MM.1S (cell line): ENCODE results near the gene CA5B.

ENCODE experiments used
- DNase-seq: peaks from one replicate; pipeline ENCODE4 v3.0.0-alpha.2; 2015
- H2AFZ ChIP-seq: fragments of 300-600 bp; sonication (generic); 2 replicates; pipeline ENCODE4 v1.6.0; 2016; ENCODE audit warnings: antibody characterized with exemption, low read length
- H3F3A ChIP-seq: fragments of 300-600 bp; sonication (generic); 2 replicates; pipeline ENCODE4 v1.6.1; 2016; ENCODE audit warnings: mild to moderate bottlenecking, antibody characterized with exemption, low read length, moderate library complexity, mixed read lengths; ENCODE audit not compliant: insufficient read depth
- H3K27ac ChIP-seq: fragments of 300-600 bp; sonication (generic); 2 replicates; pipeline ENCODE4 v1.5.1; 2016; ENCODE audit warnings: mild to moderate bottlenecking, low read length
- H3K27me3 ChIP-seq: fragments of 300-600 bp; sonication (generic); replicated peaks from 2 replicates; pipeline ENCODE4 v1.6.0; 2016; ENCODE audit warnings: low read length; ENCODE audit not compliant: insufficient read depth
- H3K36me3 ChIP-seq: fragments of 300-600 bp; sonication (generic); replicated peaks from 2 replicates; pipeline ENCODE4 v1.6.1; 2016; ENCODE audit warnings: mild to moderate bottlenecking, low read length, mixed read lengths; ENCODE audit not compliant: insufficient read depth
- H3K4me1 ChIP-seq: fragments of 300-600 bp; sonication (generic); 2 replicates; pipeline ENCODE4 v1.6.1; 2016; ENCODE audit warnings: low read length, mixed read lengths
- H3K4me2 ChIP-seq: fragments of 300-600 bp; sonication (generic); 2 replicates; pipeline ENCODE4 v1.6.0; 2016; ENCODE audit warnings: low read depth, low read length
- H3K4me3 ChIP-seq: fragments of 300-600 bp; sonication (generic); 2 replicates; pipeline ENCODE4 v1.5.1; 2016; ENCODE audit warnings: low read length, mixed read lengths
- H3K79me2 ChIP-seq: fragments of 300-600 bp; sonication (generic); 2 replicates; pipeline ENCODE4 v1.6.1; 2016; ENCODE audit warnings: mixed run types, low read length, mixed read lengths
- H3K9ac ChIP-seq: fragments of 300-600 bp; sonication (generic); 2 replicates; pipeline ENCODE4 v1.6.1; 2016; ENCODE audit warnings: low read length, mixed read lengths
- H3K9me2 ChIP-seq: fragments of 300-600 bp; sonication (generic); replicated peaks from 2 replicates; pipeline ENCODE4 v1.6.1; 2016; ENCODE audit warnings: mild to moderate bottlenecking, low read length, mixed read lengths; ENCODE audit not compliant: insufficient read depth
- H3K9me3 ChIP-seq: fragments of 300-600 bp; sonication (generic); replicated peaks from 2 replicates; pipeline ENCODE4 v1.6.1; 2016; ENCODE audit warnings: mild to moderate bottlenecking, low read length, mixed read lengths; ENCODE audit not compliant: insufficient read depth
- H4K20me1 ChIP-seq: fragments of 300-600 bp; sonication (generic); 2 replicates; pipeline ENCODE4 v1.6.1; 2016; ENCODE audit warnings: mild to moderate bottlenecking, low read length, moderate library complexity, mixed read lengths; ENCODE audit not compliant: insufficient read depth
- EZH2 ChIP-seq: fragments of 300-600 bp; sonication (generic); optimal IDR thresholded peaks from 2 replicates; pipeline ENCODE3; 2017; ENCODE audit warnings: low read depth, mild to moderate bottlenecking, antibody characterized with exemption, low read length, mixed read lengths
- EZH2phosphoT487 ChIP-seq: fragments of 300-600 bp; sonication (generic); IDR thresholded peaks from 2 replicates; pipeline ENCODE4 v1.6.1; 2018; ENCODE audit warnings: antibody characterized with exemption, low read length
- TF ChIP-seq, protein P1 (sequence below): fragments of 300-600 bp; sonication (generic); IDR thresholded peaks from 2 replicates; pipeline ENCODE4 v1.5.1; 2016; ENCODE audit warnings: antibody characterized with exemption, low read length, mixed read lengths

CA5B gene

DNA sequence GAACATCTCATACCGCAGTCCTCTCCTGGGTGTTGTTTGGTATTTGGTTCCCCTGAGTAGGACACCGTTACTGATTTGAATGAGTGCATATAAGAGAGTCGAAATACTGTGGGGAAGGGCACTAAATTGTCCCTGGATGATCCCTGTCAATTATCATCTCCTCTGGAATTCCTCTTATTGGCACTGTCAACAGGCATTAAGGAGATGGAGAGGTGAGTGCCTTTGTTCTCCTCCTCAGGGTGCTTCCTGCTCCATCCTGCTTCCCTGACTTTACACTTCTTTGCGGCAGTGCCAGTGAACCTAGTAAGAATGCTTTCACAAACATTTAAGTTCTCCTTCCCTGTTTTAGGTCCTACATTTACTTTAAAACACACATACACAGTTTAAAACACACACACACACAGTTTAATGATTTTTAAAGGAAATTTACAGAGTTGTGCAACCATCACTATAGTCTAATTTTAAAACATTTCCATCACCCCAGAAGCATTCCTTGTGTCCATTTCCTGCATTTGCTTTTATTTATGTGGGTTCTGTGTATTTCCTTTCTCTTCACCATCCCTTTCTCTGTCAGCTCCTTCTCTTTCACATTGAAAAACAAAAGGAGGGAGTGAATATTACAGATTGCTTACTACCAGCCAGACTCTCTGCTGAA is 31.4 kb downstream of the CA5B start:
- H3K79me2 ChIP-seq, result no peaks in the 10 kb centered on the region
- no peaks in the 10 kb centered on the region for H3K9me3 ChIP-seq
- H3K9ac ChIP-seq, result no peak overlapping the region
- no peaks in the 10 kb centered on the region for H3K4me1 ChIP-seq
- no peaks in the 10 kb centered on the region for H3K9me2 ChIP-seq
- H3K27me3 ChIP-seq, result no peaks in the 10 kb centered on the region
- no peak overlapping the region for H3K27ac ChIP-seq
- H3K4me3 ChIP-seq, result no peak overlapping the region
- no peak overlapping the region for H3K4me2 ChIP-seq
- no peaks in the 10 kb centered on the region for H3F3A ChIP-seq
- TF ChIP-seq EZH2phosphoT487 (no peak), EZH2 (no peak)
- TF ChIP-seq, protein P1, sequence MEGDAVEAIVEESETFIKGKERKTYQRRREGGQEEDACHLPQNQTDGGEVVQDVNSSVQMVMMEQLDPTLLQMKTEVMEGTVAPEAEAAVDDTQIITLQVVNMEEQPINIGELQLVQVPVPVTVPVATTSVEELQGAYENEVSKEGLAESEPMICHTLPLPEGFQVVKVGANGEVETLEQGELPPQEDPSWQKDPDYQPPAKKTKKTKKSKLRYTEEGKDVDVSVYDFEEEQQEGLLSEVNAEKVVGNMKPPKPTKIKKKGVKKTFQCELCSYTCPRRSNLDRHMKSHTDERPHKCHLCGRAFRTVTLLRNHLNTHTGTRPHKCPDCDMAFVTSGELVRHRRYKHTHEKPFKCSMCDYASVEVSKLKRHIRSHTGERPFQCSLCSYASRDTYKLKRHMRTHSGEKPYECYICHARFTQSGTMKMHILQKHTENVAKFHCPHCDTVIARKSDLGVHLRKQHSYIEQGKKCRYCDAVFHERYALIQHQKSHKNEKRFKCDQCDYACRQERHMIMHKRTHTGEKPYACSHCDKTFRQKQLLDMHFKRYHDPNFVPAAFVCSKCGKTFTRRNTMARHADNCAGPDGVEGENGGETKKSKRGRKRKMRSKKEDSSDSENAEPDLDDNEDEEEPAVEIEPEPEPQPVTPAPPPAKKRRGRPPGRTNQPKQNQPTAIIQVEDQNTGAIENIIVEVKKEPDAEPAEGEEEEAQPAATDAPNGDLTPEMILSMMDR, result no peak
- no peaks in the 10 kb centered on the region for H4K20me1 ChIP-seq
- DNase-seq, result no peak
- H2AFZ ChIP-seq, result no peak overlapping the region
- no peaks in the 10 kb centered on the region for H3K36me3 ChIP-seq

DNA sequence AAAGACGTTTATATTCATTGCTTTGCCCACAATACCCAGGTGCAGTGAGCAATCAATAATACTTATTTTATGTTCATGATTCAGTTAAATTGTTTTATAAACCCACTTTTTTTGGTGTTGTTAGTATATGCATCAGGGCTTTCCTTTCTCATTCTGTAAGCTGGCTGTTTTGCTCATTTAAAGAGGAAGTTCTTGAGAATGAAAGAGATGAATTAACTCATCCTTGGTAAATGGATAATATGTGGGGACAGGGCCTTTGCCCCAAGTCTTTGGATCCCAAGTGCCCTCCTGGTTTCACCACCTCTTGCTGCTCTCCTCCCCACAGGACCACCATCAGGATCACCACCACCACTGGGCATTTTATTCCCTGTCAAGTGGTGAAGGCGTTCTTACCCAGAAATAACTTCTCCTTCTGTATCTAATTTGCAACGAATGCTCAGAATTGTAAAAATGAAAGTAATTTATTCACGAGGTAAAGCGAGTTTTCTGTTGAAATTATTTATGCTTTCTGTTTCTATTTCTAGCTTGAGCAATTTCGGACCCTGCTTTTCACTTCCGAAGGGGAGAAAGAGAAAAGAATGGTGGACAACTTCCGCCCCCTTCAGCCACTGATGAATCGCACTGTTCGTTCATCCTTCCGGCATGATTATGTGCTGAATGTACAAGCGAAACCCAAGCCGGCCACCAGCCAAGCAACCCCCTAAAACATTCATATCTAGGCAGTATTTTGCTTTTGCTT is 44.1 kb downstream of the CA5B start:
- Histone ChIP-seq H3K9ac (peak overlapping the region; percentile 51; the same call in 1 of the 2 replicates), H3K9me3 (no peaks in the 10 kb centered on the region), H2AFZ (peak overlapping the region; percentile 76), H4K20me1 (no peaks in the 10 kb centered on the region), H3K9me2 (no peaks in the 10 kb centered on the region), H3K36me3 (no peaks in the 10 kb centered on the region), H3K4me1 (peaks cover 7% of the 10 kb centered on the region; the same call in 1 of the 2 replicates), H3K4me3 (peak overlapping the region; percentile 57), H3K79me2 (no peaks in the 10 kb centered on the region), H3K27ac (peak overlapping the region; percentile 80), H3K27me3 (no peaks in the 10 kb centered on the region), H3F3A (peaks cover 6% of the 10 kb centered on the region; the same call in 1 of the 2 replicates), H3K4me2 (peak overlapping the region; percentile 57; the same call in 1 of the 2 replicates)
- no peak for TF ChIP-seq EZH2
- TF ChIP-seq, protein P1, result no peak
- no peak for TF ChIP-seq EZH2phosphoT487
- DNase-seq, result peak; percentile 74

DNA sequence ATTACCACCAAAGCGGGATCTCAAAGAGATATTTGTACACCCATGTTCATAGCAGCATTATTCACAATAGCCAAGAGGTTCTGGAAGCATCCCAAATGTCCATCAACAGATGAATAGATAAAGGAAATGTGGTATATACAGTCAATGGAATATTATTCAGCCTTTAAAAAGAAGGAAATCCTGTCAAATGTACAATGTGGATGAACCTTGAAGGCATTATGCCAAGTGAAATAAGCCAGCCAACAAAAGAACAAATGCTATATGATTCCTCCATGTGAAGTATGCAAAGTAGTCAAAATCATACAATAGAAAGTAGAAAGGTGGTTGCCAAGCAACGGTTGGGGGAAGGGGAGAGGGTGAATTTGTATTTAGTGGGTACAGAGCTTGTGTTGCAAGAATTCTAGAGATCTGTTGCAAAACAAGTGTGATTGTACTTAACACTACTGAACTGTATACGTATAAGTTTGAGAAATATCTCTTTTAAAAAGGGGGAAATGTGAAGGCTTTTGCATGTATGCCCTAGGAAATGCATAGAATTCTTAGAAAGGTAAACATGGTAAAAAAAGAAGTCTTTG is 47.2 kb downstream of the CA5B start:
- H3K9me3 ChIP-seq, result no peaks in the 10 kb centered on the region
- DNase-seq, result no peak
- no peaks in the 10 kb centered on the region for H3K36me3 ChIP-seq
- H3K9me2 ChIP-seq, result no peaks in the 10 kb centered on the region
- TF ChIP-seq EZH2phosphoT487 (no peak), EZH2 (no peak)
- TF ChIP-seq, protein P1, result no peak
- H2AFZ ChIP-seq, result no peak overlapping the region
- no peaks in the 10 kb centered on the region for H3K27me3 ChIP-seq
- no peak overlapping the region for H3K4me2 ChIP-seq
- peaks cover 14% of the 10 kb centered on the region for H3F3A ChIP-seq
- H3K79me2 ChIP-seq, result no peaks in the 10 kb centered on the region
- no peaks in the 10 kb centered on the region for H4K20me1 ChIP-seq
- H3K4me3 ChIP-seq, result no peak overlapping the region
- no peak overlapping the region for H3K27ac ChIP-seq
- no peak overlapping the region for H3K9ac ChIP-seq
- peaks cover 7% of the 10 kb centered on the region; the same call in 1 of the 2 replicates for H3K4me1 ChIP-seq
